PC-3 (cell line): ENCODE measurements around the gene SLMAP.

Experiments
- CTCF ChIP-seq: fragments of 300-600 bp; sonication (generic); conservative IDR thresholded peaks from 2 replicates; pipeline ENCODE4 v1.5.1; 2017; ENCODE audit warnings: antibody characterized with exemption, low read depth, mild to moderate bottlenecking, low read length
- EZH2phosphoT487 ChIP-seq: fragments of 300-600 bp; sonication (generic); IDR thresholded peaks from 2 replicates; pipeline ENCODE4 v1.6.1; 2018; ENCODE audit warnings: mild to moderate bottlenecking, antibody characterized with exemption, low read length, borderline replicate concordance

- TF ChIP-seq CTCF (no peak), EZH2phosphoT487 (no peak)
Observed at GRCh38 chr3:57893156-57893555, 137.0 kb downstream of the SLMAP start.
